ENCODE measurements around the gene WWOX.

Gene WWOX

GRCh38 chr16:78441298-78441697 lies 341.8 kb downstream of the WWOX start:
- no peak for DNase-seq

- peak; percentile 32 to 46 (median 37) for DNase-seq
Observed at GRCh38 chr16:78443542-78444364, 344.3 kb downstream of the WWOX start.

GRCh38 chr16:78445818-78446217 lies 346.4 kb downstream of the WWOX start:
- no peak for DNase-seq

- no peak for DNase-seq
Observed at GRCh38 chr16:78446486-78446885, 347.0 kb downstream of the WWOX start.

- no peak for DNase-seq
Observed at GRCh38 chr16:78446992-78447563, 347.6 kb downstream of the WWOX start.

- no peak for DNase-seq
Observed at GRCh38 chr16:78448658-78449271, 349.3 kb downstream of the WWOX start.

- no peak for DNase-seq
Observed at GRCh38 chr16:78450255-78450654, 350.8 kb downstream of the WWOX start.

- no peak for DNase-seq
Observed at GRCh38 chr16:78452025-78452555, 352.6 kb downstream of the WWOX start.

GRCh38 chr16:78455861-78456260 lies 356.4 kb downstream of the WWOX start:
- DNase-seq, result no peak

GRCh38 chr16:78458588-78458987 lies 359.1 kb downstream of the WWOX start:
- no peak for DNase-seq

- DNase-seq, result no peak
Observed at GRCh38 chr16:78460428-78460827, 361.0 kb downstream of the WWOX start.

GRCh38 chr16:78461087-78461486 lies 361.6 kb downstream of the WWOX start:
- DNase-seq, result peak in 3 of 4 experiments; percentile 19 to 29 (median 21)

GRCh38 chr16:78461496-78462287 lies 362.2 kb downstream of the WWOX start:
- DNase-seq, result no peak

GRCh38 chr16:78462288-78463208 lies 363.1 kb downstream of the WWOX start:
- no peak for DNase-seq

- no peak for DNase-seq
Observed at GRCh38 chr16:78463591-78463990, 364.1 kb downstream of the WWOX start.

- no peak for DNase-seq
Observed at GRCh38 chr16:78464833-78465232, 365.4 kb downstream of the WWOX start.

GRCh38 chr16:78465730-78466129 lies 366.3 kb downstream of the WWOX start:
- no peak for DNase-seq

- DNase-seq, result no peak
Observed at GRCh38 chr16:78469787-78470186, 370.3 kb downstream of the WWOX start.

GRCh38 chr16:78473031-78473699 lies 373.7 kb downstream of the WWOX start:
- DNase-seq, result no peak

GRCh38 chr16:78474762-78475161 lies 375.3 kb downstream of the WWOX start:
- no peak for DNase-seq

- no peak for DNase-seq
Observed at GRCh38 chr16:78476615-78477014, 377.2 kb downstream of the WWOX start.
